PC-9 (cell line): Measurements from ENCODE around the gene ARHGAP8. TPM values are rescaled to one million over a fixed set of nuclear protein-coding genes. Genes with fewer than 3 reads are reported as not detected.
"Not testable (repeated sequence)": the region's sequence is repeated elsewhere in the genome, so short reads cannot be mapped to it uniquely, and the experiment has no call there.

ENCODE experiments used
- BruUV-seq: library from RNA; stranded (reverse); fragments of 400-500 nt; replicated peaks from 2 replicates; lab custom pipeline; 2021; lab: Mats Ljungman, UMichigan
- CTCF ChIA-PET: fragments of 300-600 bp; sonication (Branson Sonifier 250); formaldehyde crosslinking; loops from one replicate; lab custom pipeline; 2022; ENCODE audit warnings: antibody characterized with exemption; lab: Charles Lee
- POLR2A ChIA-PET: fragments of 300-600 bp; sonication (Branson Sonifier 250); formaldehyde crosslinking; loops from one replicate; lab custom pipeline; 2022; ENCODE audit warnings: antibody characterized with exemption; ENCODE audit not compliant: unreplicated experiment; lab: Charles Lee
- DNase-seq, 2 experiments: peaks; one replicate each; pipeline versions ENCODE4 v3.0.0 to v3.0.0-alpha.2; 2015 to 2022; ENCODE audit warnings: mixed read lengths in 1 of 2
- H2AFZ ChIP-seq: fragments of 200-600 bp; sonication (generic); 2 replicates; pipeline ENCODE4 v1.8.1; 2017; ENCODE audit warnings: antibody characterized with exemption
- H3F3A ChIP-seq: fragments of 200-600 bp; sonication (generic); 2 replicates; pipeline ENCODE4 v1.8.1; 2017; ENCODE audit warnings: antibody characterized with exemption, mild to moderate bottlenecking, low read depth; ENCODE audit not compliant: insufficient read depth
- H3K27ac ChIP-seq: fragments of 200-600 bp; sonication (generic); 2 replicates; pipeline ENCODE4 v1.6.1; 2016; ENCODE audit warnings: mixed run types
- H3K27me3 ChIP-seq: fragments of 200-600 bp; sonication (generic); 2 replicates; pipeline ENCODE4 v1.6.1; 2016; ENCODE audit warnings: low read depth, mixed run types; ENCODE audit not compliant: insufficient read depth
- H3K36me3 ChIP-seq: fragments of 200-600 bp; sonication (generic); 2 replicates; pipeline ENCODE4 v1.6.1; 2016; ENCODE audit warnings: low read depth, mixed run types
- H3K4me1 ChIP-seq: fragments of 200-600 bp; sonication (generic); replicated peaks from 2 replicates; pipeline ENCODE4 v1.6.1; 2016; ENCODE audit warnings: mixed run types; ENCODE audit not compliant: insufficient read depth
- H3K4me2 ChIP-seq: fragments of 200-600 bp; sonication (generic); 2 replicates; pipeline ENCODE4 v1.6.1; 2017; ENCODE audit warnings: mixed run types
- H3K4me3 ChIP-seq: fragments of 200-600 bp; sonication (generic); 2 replicates; pipeline ENCODE4 v1.6.1; 2016; ENCODE audit warnings: mixed run types
- H3K79me2 ChIP-seq: fragments of 200-600 bp; sonication (generic); 2 replicates; pipeline ENCODE4 v1.6.1; 2017; ENCODE audit warnings: low read depth, mixed run types
- H3K9me2 ChIP-seq: fragments of 200-600 bp; sonication (generic); 2 replicates; pipeline ENCODE4 v1.8.1; 2017; ENCODE audit warnings: mild to moderate bottlenecking; ENCODE audit not compliant: insufficient read depth
- H3K9me3 ChIP-seq: fragments of 200-600 bp; sonication (generic); 2 replicates; pipeline ENCODE4 v1.8.1; 2016; ENCODE audit warnings: low read depth; ENCODE audit not compliant: insufficient read depth
- H4K20me1 ChIP-seq: fragments of 200-600 bp; sonication (generic); 2 replicates; pipeline ENCODE4 v1.8.1; 2017; ENCODE audit not compliant: insufficient read depth
- EZH2 ChIP-seq: fragments of 200-600 bp; sonication (generic); IDR thresholded peaks from 2 replicates; pipeline ENCODE4 v1.8.0; 2017; ENCODE audit warnings: antibody characterized with exemption, low read depth
- intact Hi-C: fragments of 100-400 bp; cut with micrococcal nuclease; formaldehyde crosslinking; loops from one replicate; pipeline ENCODE4 v1.10.0; 2022; ENCODE audit not compliant: unreplicated experiment
- total RNA-seq: library from RNA; stranded (reverse); gene quantifications from 2 replicates; pipeline ENCODE4 v1.2.3, GENCODE V29; 2021
- TF ChIP-seq, protein P1 (sequence below): fragments of 200-600 bp; sonication (generic); conservative IDR thresholded peaks from 2 replicates; pipeline ENCODE4 v1.6.1; 2017; ENCODE audit warnings: mixed run types, antibody characterized with exemption, mild to moderate bottlenecking, moderate library complexity

Gene ARHGAP8
- total RNA-seq, 1 experiment from 2014 or later = 114 TPM

- Histone ChIP-seq H2AFZ (no peak overlapping the region), H3K9me2 (no peaks in the 10 kb centered on the region), H3K36me3 (no peaks in the 10 kb centered on the region), H3K9me3 (no peaks in the 10 kb centered on the region), H3K4me3 (no peak overlapping the region), H3K27ac (no peak overlapping the region), H4K20me1 (peaks cover 49% of the 10 kb centered on the region), H3F3A (peaks cover 4% of the 10 kb centered on the region; the same call in 1 of the 2 replicates), H3K4me2 (no peak overlapping the region), H3K27me3 (no peaks in the 10 kb centered on the region), H3K4me1 (no peaks in the 10 kb centered on the region), H3K79me2 (0 out of 2 replicates have a peak, but pooled peaks cover 12% of the 10 kb centered on the region)
- ChIA-PET CTCF (interaction anchor here (0.5 to 0.6 kb wide), 2 partner anchors 14 to 874 kb away, joined by 8 to 29 read pairs; partner anchors contain the start of gene PNPLA3), POLR2A (no interaction called here)
- no peak for DNase-seq
- no peak for TF ChIP-seq EZH2
- TF ChIP-seq, protein P1, sequence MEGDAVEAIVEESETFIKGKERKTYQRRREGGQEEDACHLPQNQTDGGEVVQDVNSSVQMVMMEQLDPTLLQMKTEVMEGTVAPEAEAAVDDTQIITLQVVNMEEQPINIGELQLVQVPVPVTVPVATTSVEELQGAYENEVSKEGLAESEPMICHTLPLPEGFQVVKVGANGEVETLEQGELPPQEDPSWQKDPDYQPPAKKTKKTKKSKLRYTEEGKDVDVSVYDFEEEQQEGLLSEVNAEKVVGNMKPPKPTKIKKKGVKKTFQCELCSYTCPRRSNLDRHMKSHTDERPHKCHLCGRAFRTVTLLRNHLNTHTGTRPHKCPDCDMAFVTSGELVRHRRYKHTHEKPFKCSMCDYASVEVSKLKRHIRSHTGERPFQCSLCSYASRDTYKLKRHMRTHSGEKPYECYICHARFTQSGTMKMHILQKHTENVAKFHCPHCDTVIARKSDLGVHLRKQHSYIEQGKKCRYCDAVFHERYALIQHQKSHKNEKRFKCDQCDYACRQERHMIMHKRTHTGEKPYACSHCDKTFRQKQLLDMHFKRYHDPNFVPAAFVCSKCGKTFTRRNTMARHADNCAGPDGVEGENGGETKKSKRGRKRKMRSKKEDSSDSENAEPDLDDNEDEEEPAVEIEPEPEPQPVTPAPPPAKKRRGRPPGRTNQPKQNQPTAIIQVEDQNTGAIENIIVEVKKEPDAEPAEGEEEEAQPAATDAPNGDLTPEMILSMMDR = no peak
- BruUV-seq = no TSS peak
- intact Hi-C loops = no loop called here
Measured at GRCh38 chr22:44797181-44797725, 44.9 kb downstream of the ARHGAP8 start.

- no TSS peak for BruUV-seq
- Histone ChIP-seq H3K4me2 (no peak overlapping the region), H3K27ac (no peak overlapping the region), H3K27me3 (no peaks in the 10 kb centered on the region), H3K79me2 (0 out of 2 replicates have a peak, but pooled peaks cover 12% of the 10 kb centered on the region), H3K9me2 (no peaks in the 10 kb centered on the region), H3F3A (peaks cover 4% of the 10 kb centered on the region; the same call in 1 of the 2 replicates), H3K9me3 (no peaks in the 10 kb centered on the region), H3K4me1 (no peaks in the 10 kb centered on the region), H2AFZ (no peak overlapping the region), H4K20me1 (peaks cover 42% of the 10 kb centered on the region), H3K4me3 (no peak overlapping the region), H3K36me3 (no peaks in the 10 kb centered on the region)
- CTCF ChIA-PET = no interaction called here
- POLR2A ChIA-PET = no interaction called here
- DNase-seq = no peak
- no peak for TF ChIP-seq EZH2
- TF ChIP-seq, protein P1 = no peak
- intact Hi-C loops = no loop called here
Measured at GRCh38 chr22:44799077-44799945, 46.9 kb downstream of the ARHGAP8 start.

DNA sequence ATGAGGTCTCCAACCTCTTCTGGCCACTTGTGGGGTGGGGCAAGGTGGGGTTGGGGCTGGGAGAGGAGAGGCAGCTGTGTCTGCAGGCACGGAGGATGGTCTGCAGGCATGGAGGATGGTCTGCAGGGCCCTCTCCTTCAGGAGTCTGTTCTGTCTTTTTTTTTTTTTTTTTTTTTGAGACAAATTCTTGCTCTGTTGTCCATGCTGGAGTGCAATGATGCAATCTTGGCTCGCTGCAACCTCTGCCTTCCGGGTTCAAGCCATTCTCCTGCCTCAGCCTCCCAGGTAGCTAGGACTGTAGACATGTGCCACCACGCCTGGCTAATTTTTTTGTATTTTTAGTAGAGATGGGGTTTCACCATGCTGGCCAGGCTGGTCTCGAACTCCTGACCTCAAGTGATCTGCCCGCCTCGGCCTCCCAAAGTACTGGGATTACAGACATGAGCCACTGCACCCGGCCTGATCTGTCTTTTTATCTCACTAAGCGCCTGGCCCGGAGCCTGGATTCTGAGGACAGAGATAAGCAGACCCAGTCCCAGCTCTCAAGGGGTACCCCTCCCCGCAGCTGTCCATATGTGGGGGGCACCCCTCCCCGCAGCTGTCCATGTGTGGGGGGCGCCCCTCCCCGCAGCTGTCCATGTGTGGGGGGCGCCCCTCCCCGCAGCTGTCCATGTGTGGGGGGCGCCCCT lies 47.7 kb downstream of the ARHGAP8 start:
- POLR2A ChIA-PET = interaction anchor here (0.7 kb wide), 1 partner anchor 1805 kb away, joined by 36 read pairs; no protein-coding TSS in a partner anchor
- CTCF ChIA-PET = not testable (repeated sequence)

More for the DNA sequence above, 47.7 kb downstream of the ARHGAP8 start:
- H2AFZ ChIP-seq, H3K36me3 ChIP-seq, H3K27me3 ChIP-seq, H3K27ac ChIP-seq, H3F3A ChIP-seq, H3K4me1 ChIP-seq, intact Hi-C loops, DNase-seq, H3K9me3 ChIP-seq, H3K4me2 ChIP-seq, H3K79me2 ChIP-seq, H3K9me2 ChIP-seq, H3K4me3 ChIP-seq, BruUV-seq: not testable (repeated sequence)
- peaks cover 42% of the 10 kb centered on the region for H4K20me1 ChIP-seq
